ENCODE measurements around the gene PDCD1LG2.

PDCD1LG2 gene

GRCh38 chr9:5617749-5618148, 107.4 kb downstream of the PDCD1LG2 start:
- Histone ChIP-seq H2AFZ (ENCODE audit: low read length) (no peak overlapping the region), H2BK12ac (ENCODE audit: low read length) (no peak overlapping the region), H3K27ac (replicated peaks; ENCODE audit: low read length) (no peak overlapping the region), H4K8ac (ENCODE audit: low read depth, low read length) (no peak overlapping the region), H2BK5ac (ENCODE audit: low read length) (no peak overlapping the region), H3K4me3 (ENCODE audit: low read length in 2 of 2) (no peak overlapping the region), H3K4ac (ENCODE audit: low read length) (no peak overlapping the region), H3K9ac (ENCODE audit: low read depth, low read length, poor library complexity) (no peak overlapping the region), H2BK15ac (ENCODE audit: low read length) (no peak overlapping the region), H3K9me3 (replicated peaks in 1 of 2; ENCODE audit: control insufficient read depth in 2 of 2, insufficient read depth in 1 of 2, low read depth in 1 of 2, low read length in 2 of 2) (no peaks in the 10 kb centered on the region), H4K91ac (ENCODE audit: low read depth, low read length, poor library complexity) (no peak overlapping the region), H3K4me1 (ENCODE audit: control insufficient read depth in 2 of 2, insufficient read depth in 1 of 2, low read depth in 1 of 2, low read length in 2 of 2) (no peaks in the 10 kb centered on the region), H3K36me3 (replicated peaks in 1 of 2; ENCODE audit: control insufficient read depth in 2 of 2, insufficient read depth in 2 of 2, low read length in 2 of 2) (no peaks in the 10 kb centered on the region), H3K23ac (ENCODE audit: low read depth, low read length, poor library complexity) (no peak overlapping the region), H3K27me3 (ENCODE audit: control insufficient read depth in 3 of 3, insufficient read depth in 3 of 3, low read depth in 1 of 3, low read length in 3 of 3) (no peaks in the 10 kb centered on the region), H3K18ac (ENCODE audit: low read length) (no peak overlapping the region), H2AK5ac (ENCODE audit: low read depth, low read length) (no peak overlapping the region), H3K14ac (ENCODE audit: low read length) (no peak overlapping the region), H3K79me1 (ENCODE audit: low read depth, low read length) (no peaks in the 10 kb centered on the region), H2BK120ac (ENCODE audit: low read depth, low read length) (no peak overlapping the region), H3K4me2 (ENCODE audit: insufficient read depth, low read length, poor library complexity, severe bottlenecking) (no peak overlapping the region)
- no peak for DNase-seq (ENCODE audit: low spot score)

- Histone ChIP-seq H2BK5ac (ENCODE audit: low read length) (no peak overlapping the region), H3K4me2 (ENCODE audit: insufficient read depth, low read length, poor library complexity, severe bottlenecking) (no peak overlapping the region), H3K36me3 (replicated peaks in 1 of 2; ENCODE audit: control insufficient read depth in 2 of 2, insufficient read depth in 2 of 2, low read length in 2 of 2) (no peaks in the 10 kb centered on the region), H3K14ac (ENCODE audit: low read length) (no peak overlapping the region), H3K18ac (ENCODE audit: low read length) (no peak overlapping the region), H2BK15ac (ENCODE audit: low read length) (no peak overlapping the region), H2AFZ (ENCODE audit: low read length) (no peak overlapping the region), H3K4me3 (ENCODE audit: low read length in 2 of 2) (no peak overlapping the region), H3K4me1 (ENCODE audit: control insufficient read depth in 2 of 2, insufficient read depth in 1 of 2, low read depth in 1 of 2, low read length in 2 of 2) (no peaks in the 10 kb centered on the region), H2BK120ac (ENCODE audit: low read depth, low read length) (no peak overlapping the region), H3K23ac (ENCODE audit: low read depth, low read length, poor library complexity) (no peak overlapping the region), H3K27ac (replicated peaks; ENCODE audit: low read length) (no peak overlapping the region), H3K4ac (ENCODE audit: low read length) (no peak overlapping the region), H3K79me1 (ENCODE audit: low read depth, low read length) (no peaks in the 10 kb centered on the region), H2BK12ac (ENCODE audit: low read length) (no peak overlapping the region), H3K27me3 (ENCODE audit: control insufficient read depth in 3 of 3, insufficient read depth in 3 of 3, low read depth in 1 of 3, low read length in 3 of 3) (no peaks in the 10 kb centered on the region), H4K8ac (ENCODE audit: low read depth, low read length) (no peak overlapping the region), H3K9ac (ENCODE audit: low read depth, low read length, poor library complexity) (no peak overlapping the region), H4K91ac (ENCODE audit: low read depth, low read length, poor library complexity) (no peak overlapping the region), H2AK5ac (ENCODE audit: low read depth, low read length) (no peak overlapping the region), H3K9me3 (replicated peaks in 1 of 2; ENCODE audit: control insufficient read depth in 2 of 2, insufficient read depth in 1 of 2, low read depth in 1 of 2, low read length in 2 of 2) (no peaks in the 10 kb centered on the region)
- no peak for DNase-seq (ENCODE audit: low spot score)
- WGBS, 2 donors (ENCODE audit: extremely low coverage in 2 of 2, insufficient read length in 2 of 2, insufficient replicate concordance in 1 of 2), result no CpG with 5 or more reads among the region's 2 CpGs
Measured at GRCh38 chr9:5620494-5620893, 110.2 kb downstream of the PDCD1LG2 start.

All from neuronal stem cell (in vitro differentiated cells).